ENCODE measurements around the gene TM4SF5. TPM values are rescaled to one million over a fixed set of nuclear protein-coding genes. Genes with fewer than 3 reads are reported as not detected.

The TM4SF5 gene
- polyA plus RNA-seq (2012; ENCODE audit: insufficient read depth, insufficient read length): not detected

DNA sequence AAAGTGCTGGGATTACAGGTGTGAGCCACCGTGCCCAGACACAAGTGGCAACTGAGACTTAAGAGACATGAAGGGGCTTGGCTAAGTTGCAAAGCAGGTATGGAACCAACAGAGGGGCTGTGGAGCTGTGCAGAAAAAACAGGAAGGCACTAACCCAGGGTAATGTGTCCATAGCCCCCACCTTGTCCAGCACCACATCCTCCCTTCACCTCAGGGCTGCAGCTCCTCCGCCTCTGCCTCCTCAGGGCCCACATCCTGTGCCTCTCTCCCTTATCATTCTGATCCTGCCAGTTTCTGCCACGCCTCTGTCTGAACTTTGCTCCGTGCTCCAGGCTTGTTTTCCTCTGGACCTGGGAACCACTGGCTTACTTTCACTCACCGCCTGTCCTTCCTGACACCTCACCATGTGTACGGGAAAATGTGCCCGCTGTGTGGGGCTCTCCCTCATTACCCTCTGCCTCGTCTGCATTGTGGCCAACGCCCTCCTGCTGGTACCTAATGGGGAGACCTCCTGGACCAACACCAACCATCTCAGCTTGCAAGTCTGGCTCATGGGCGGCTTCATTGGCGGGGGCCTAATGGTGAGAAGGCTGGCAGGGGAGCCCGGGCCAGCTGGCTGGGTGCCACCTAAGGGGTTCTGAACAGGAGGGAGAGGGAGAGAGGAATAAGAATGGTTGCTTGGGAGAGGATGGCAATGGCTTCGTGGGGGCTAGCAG lies at the start of gene TM4SF5:
TSS of gene TM4SF5 (plus strand) at position 368 of the 716 bp plus-strand sequence. CDS start at position 405, 37 bp downstream.
- H3K4me3 ChIP-seq (ENCODE audit: low read length): no peak within 1 kb of the TSS
- DNase-seq (ENCODE audit: low read depth, low spot score): peak; percentile 68

DNA sequence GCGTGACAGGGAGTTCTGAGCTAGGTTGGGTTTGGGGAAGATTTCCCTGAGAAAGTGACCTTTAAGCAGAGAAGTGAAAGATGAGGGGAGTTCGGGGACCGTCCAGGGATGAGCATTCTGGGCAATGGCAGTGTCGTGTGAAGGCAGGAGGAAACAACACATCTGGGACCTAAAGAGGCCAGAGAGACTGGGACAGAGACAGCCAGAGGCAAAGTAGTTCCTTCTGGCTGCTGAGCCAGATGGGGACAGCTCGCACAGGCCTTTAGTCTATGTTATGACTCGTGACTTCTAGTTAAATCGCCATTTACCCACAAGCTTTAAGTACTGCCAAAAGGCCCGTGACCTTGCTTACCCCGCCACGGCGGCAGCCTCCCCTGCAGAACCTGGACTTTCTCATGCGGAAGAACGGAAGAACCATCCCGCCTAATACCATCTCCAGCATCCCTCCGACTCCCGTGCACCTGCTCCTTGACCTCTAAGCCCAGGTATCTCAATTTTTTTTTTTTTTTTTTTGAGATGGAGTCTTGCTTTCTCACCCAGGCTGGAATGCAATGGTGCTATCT lies 48.9 kb upstream of the TM4SF5 start:
- no peak overlapping the region for H3K4me3 ChIP-seq (ENCODE audit: low read length)
- DNase-seq (ENCODE audit: low read depth, low spot score): no peak

- H3K4me3 ChIP-seq (ENCODE audit: low read length): no peak overlapping the region
- no peak for DNase-seq (ENCODE audit: low read depth, low spot score)
Observed at GRCh38 chr17:4724650-4725049, 47.0 kb upstream of the TM4SF5 start.

DNA sequence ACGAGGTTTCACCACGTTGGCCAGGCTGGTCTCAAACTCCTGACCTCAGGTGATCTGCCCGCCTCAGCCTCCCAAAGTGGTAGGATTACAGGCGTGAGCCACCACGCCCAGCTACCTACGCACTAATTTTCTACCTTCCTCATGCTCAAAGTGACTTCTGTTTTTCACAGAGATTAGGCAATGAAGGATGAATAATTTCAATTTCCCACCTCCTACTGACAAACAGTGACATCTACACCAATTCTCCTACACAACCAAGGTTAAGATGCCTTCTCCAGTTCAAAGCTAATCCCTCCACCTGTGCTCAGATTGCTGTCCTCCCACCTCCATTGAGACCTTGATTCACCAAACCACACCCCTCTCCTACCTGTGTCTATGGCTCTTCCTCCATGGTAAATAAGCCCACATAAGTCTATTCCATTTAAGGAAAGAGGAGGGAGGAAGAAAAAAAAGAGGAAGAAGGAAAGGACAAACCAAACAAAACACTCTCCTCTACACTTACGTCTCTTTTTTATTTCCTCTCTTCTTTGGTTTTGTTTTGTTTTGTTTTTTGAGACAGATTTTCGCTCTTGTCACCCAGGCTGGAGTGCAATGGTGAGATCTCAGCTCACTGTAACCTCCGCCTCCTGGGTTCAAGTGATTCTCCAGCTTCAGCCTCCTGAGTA lies 45.9 kb upstream of the TM4SF5 start:
- no peak overlapping the region for H3K4me3 ChIP-seq (ENCODE audit: low read length)
- no peak for DNase-seq (ENCODE audit: low read depth, low spot score)

DNA sequence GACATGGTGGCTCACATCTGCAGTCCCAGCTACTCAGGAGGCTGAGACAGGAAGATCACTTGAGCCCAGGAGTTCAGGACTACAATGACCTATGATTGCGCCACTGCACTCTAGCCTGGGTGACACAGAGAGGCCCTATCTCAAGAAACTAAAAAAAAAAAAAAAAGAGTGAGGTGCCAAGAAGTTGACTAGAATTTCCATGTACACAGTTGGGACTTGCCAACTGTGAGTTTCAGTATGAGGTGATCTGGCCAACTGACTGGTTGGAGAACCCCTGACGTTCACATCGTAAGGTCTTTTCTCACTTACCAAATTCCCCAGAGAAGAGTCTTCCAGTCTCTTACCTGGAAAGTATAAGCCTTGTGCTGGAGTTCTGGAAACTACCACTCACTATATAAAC lies 43.6 kb upstream of the TM4SF5 start:
- DNase-seq (ENCODE audit: low read depth, low spot score): no peak
- no peak overlapping the region for H3K4me3 ChIP-seq (ENCODE audit: low read length)

DNA sequence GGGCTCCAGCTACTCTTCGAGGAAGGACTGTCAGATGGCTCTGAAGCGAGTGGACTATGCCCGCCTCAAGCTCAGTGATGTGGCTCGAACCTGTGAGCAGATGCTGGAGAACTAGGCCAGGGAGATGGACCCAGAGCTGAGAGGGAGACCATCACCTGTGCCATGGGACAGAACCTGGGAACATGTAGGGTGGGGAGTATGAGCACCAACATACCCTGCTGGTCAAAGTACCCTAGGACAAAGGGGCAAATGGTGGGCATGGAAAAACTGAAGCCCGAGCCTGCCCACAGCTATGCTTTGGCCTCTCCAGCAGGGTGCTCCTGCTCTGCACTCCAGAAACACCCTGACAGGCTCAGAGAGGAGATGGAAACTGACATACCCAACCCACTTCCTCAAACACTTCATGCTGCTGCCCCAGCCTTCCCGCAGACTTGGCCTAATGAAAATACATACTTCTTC lies 38.6 kb upstream of the TM4SF5 start:
- peak; percentile 30 for DNase-seq (ENCODE audit: low read depth, low spot score)
- no peak overlapping the region for H3K4me3 ChIP-seq (ENCODE audit: low read length)

DNA sequence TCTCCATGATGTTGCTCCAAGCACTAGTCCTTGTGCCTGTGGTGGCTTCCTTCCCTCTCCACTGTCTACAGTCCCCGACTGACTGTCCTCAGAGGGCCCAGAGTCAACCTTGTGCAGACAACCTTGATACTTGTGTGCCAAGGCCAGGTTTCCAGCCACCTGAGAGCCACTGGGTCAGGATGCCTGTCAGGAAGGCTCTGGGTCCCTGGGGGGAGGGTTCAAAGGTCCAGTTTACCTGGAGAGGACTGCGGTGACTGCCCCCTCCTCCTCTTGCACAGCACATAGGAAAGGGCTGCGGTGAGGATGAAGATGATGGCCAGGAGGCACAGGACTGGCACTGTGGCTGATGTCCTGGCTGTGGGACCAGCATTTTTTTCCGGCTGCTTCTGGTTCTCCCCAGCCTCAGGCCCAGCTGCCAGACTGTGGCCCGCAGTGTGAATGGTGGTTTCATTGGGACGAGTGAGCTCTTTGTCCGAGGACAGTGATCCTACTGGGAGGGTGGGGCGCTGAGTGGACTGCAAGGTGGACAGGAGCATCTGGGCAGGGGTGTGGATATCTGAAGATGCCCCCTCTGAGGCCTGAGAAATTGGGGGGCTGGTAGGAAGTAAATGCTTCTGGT lies 36.7 kb upstream of the TM4SF5 start:
- H3K4me3 ChIP-seq (ENCODE audit: low read length): no peak overlapping the region
- DNase-seq (ENCODE audit: low read depth, low spot score): no peak

DNA sequence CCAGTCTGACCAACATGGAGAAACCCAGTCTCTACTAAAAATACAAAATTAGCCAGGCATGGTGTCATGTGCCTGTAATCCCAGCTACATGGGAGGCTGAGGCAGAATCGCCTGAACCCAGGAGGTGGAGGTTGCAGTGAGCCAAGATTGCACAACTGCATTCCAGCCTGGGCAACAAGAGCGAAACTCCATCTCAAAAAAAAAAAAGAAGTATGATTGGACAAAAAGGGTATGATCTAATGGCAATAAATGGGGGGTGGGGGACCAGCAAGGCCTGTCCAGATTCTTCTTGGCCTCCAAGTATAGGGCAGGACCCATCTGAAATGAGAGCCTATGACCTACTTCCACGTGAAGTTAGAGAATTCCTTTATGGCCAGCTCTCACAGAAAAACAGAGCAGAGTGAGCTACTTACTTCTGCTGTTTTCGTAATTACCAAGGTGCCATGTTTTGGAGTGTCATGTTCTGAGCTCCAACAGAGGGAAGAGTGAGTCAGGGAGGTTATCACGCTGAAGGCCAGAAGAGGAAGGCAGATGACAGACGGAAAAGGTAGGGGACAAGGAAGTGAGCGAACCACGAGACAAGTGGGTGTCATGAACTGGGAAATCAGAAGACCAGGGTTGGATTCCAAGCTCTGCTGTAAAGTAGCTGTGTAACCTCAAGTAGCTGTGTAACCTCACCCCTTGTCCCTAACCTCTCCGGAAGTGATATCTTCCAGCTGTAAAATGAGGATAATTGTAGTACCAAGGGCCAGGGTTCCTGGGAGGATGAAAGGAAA lies 35.6 kb upstream of the TM4SF5 start:
- no peak for DNase-seq (ENCODE audit: low read depth, low spot score)
- no peak overlapping the region for H3K4me3 ChIP-seq (ENCODE audit: low read length)

DNA sequence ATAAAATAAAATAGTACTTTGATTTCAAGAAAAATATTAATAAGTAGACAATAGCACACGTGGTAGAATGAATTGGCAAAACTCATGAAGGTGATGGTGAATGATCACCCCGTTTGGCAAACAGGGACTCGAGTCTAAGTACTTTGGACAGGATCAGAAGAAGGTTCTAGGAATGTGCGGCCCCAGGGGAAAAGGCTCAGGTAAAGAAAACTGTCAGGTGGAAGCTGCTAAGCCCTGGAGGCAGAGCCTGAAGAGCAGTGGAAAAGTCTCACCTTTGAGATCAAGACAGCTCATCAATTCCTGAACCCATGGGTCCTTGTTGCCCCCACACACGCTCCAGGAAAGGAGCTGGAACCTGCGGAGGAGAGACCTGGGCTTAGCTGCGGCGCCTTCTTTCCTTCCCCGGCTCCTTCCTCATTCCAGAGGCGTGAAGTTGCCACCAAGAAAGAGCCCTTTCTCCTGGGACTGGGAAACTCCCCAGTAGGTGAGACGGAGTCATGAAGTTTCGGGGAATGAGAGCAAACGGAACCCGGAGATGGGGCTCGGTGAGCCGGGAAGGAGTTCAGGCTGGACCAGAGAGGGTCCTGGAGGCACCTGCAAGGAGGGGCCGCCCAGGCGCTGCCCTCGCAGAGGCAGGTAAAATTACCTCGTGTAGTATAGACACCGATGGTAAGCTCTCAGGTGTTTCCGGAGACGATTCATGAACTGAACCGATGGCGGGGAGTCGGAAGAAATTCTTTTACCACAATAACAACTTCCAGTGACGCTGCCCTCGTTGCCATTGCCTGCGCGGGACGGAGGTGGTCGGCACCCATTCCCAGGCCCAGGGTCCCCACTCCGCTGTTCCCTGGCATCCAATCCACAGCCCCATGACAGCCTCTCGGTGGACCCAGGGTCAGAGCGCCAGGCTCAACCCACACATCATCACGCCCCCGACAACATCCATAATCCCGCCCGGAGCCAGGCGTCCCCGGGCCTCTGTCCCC lies 33.3 kb upstream of the TM4SF5 start:
- no peak for DNase-seq (ENCODE audit: low read depth, low spot score)
- H3K4me3 ChIP-seq (ENCODE audit: low read length): peak overlapping the region; percentile 49

DNA sequence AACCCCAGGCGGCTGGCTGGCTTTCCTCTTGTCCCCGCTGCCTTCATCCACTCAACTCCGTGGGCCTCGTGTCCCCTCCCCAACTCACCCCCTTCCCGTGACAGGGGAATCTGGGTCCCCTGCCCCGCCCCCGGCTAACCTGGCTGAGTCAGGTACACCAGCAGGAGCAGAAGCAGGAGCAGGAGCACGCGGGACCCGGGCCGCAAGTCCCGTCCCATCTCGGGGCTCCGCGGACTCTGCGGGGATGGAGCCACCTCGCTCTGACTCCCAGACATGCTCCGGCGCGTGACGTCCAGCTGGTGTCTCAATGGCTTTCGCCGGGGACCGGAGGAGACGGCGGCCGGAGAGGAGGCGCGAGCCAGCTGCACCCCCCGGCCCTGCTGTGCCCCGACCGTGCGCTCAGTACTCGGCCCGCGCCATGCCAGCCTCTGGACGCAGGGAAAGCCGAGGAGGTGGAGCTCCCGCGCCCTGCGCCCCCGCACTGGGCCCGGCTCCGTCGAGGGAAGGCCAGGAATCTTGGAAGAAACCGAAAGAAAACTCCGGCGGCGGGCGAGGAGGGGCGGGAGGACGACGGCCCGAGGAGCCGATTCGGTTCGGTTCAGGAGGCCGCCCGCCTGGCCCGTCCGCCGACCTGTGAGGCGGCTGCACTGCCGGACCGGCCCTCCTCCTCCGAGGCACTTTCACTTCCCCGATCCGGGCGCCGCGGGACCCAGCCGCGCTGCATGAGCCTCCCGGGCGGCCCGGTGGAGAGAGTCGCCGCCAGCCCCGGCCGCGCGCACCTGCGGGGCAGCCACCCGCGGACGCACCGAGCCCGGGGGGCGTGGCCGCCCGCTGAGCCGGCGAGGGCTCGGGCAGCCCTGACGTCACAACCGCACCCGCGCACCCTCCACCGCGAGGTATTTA lies 32.3 kb upstream of the TM4SF5 start, which contains the start of the genes CXCL16 and ZMYND15:
TSS of gene CXCL16 (minus strand) at position 807 of the 903 bp plus-strand sequence. CDS start at position 218, 589 bp downstream.
TSS of gene ZMYND15 (plus strand) at position 712 of the 903 bp plus-strand sequence. CDS start 716 bp downstream, outside the sequence.
- DNase-seq (ENCODE audit: low read depth, low spot score): no peak
- peak within 1 kb of the TSS; percentile 49 for H3K4me3 ChIP-seq (ENCODE audit: low read length)

DNA sequence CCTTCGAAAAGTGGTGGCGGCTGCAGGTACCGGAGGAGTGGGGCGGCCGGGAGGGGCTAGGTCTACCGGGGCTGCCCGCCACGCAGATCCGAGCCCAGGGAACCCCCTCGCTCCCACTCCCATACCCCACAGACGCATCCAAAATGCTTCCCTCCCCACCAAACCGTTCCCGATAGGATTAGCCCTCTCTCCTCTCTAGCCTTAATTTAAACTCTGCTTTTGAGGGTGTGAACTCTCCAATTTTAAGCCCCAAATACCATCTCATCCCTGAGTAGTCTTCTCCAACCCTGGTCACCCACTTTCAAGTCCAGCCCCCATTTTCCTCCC lies 31.7 kb upstream of the TM4SF5 start:
- DNase-seq (ENCODE audit: low read depth, low spot score): no peak
- H3K4me3 ChIP-seq (ENCODE audit: low read length): peak overlapping the region; percentile 49

GRCh38 chr17:4740584-4740983 lies 31.1 kb upstream of the TM4SF5 start:
- no peak overlapping the region for H3K4me3 ChIP-seq (ENCODE audit: low read length)
- DNase-seq (ENCODE audit: low read depth, low spot score): no peak

DNA sequence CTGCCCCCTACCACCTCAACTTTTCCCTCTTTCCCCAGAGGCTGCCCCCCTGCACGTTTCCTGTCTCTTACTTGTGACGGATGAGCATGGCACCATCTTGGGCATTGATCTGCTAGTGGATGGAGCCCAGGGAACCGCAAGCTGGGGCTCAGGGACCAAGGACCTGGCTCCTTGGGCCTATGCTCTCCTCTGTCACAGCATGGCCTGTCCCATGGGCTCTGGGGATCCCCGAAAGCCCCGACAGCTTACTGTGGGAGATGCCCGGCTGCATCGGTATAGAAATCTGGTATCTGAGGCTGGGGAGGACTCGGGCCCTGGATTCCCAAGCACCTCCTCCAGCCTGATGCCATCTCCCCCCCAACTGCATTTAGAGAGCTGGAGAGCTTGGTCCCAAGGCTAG lies 30.1 kb upstream of the TM4SF5 start:
- no peak for DNase-seq (ENCODE audit: low read depth, low spot score)
- no peak overlapping the region for H3K4me3 ChIP-seq (ENCODE audit: low read length)

DNA sequence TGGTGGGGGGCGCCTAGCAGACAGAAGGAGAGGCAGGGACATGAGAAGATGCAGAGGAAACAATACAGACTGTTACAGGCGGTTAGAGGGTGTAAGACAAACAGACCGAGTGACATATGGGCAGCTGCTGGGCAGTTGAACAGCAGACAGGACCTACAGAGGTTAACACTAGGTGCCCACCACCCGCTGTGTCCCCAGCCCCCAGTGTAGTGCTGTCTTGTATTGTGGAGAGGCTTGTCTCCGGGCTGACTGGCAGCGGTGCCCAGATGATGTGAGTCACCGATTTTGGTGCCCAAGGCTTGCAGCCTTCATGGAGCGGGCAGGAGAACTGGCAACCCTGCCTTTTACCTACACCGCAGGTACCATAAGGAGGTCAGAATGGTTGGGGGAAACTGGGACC lies 29.6 kb upstream of the TM4SF5 start:
- no peak for DNase-seq (ENCODE audit: low read depth, low spot score)
- H3K4me3 ChIP-seq (ENCODE audit: low read length): no peak overlapping the region

DNA sequence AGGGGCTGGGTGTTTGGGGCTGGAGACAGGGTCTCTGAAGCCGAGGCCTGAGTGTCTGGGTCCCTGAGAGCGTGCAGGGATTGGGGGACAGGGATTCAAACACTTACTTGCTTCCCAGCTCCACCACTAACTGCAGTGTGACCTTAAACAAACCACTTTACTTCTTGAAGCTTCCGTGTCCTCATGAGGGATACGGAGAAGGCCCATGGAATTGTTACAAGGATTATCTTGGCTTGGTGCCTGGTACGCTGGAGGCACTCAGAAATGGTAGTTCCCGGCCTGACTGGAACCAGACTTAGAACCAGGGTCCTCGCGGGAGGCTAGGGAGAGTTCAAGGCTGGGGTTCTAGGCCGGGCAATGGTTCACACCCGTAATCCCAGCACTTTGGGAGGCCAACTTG lies 29.1 kb upstream of the TM4SF5 start:
- no peak overlapping the region for H3K4me3 ChIP-seq (ENCODE audit: low read length)
- DNase-seq (ENCODE audit: low read depth, low spot score): no peak

GRCh38 chr17:4743216-4743615 lies 28.5 kb upstream of the TM4SF5 start:
- no peak for DNase-seq (ENCODE audit: low read depth, low spot score)
- no peak overlapping the region for H3K4me3 ChIP-seq (ENCODE audit: low read length)

DNA sequence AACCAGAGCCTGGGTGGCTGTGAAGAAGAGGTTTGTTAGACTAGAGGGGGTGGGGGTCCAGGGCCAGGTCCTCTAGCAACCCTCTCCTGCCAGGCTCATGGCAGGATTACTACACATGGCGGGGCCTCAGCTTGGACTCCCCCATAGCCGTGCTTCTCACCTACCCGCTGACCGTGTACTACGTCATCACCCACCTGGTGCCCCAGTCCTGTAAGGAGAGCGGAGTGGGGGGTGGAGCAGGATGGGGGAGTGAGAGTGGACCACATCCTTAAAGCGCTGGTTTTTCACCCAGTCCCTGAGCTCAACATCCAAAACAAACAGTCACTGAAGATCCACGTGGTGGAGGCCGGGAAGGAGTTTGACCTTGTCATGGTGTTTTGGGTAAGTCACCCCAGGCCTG lies 27.8 kb upstream of the TM4SF5 start:
- no peak for DNase-seq (ENCODE audit: low read depth, low spot score)
- no peak overlapping the region for H3K4me3 ChIP-seq (ENCODE audit: low read length)
